Spleen (tissue), 11 donors: ENCODE data around the gene NEK5. TPM values are rescaled to one million over a fixed set of nuclear protein-coding genes. Genes with fewer than 3 reads are reported as not detected.

Source experiments
- DNase-seq: peaks from one replicate; pipeline ENCODE4 v3.0.0-alpha.2; 2020
- H3K27ac ChIP-seq, 8 donors: fragments of 200-600 bp; sonication (generic) in 7 of 8; 1 replicate in 4 of 8; 2 replicates in 4 of 8; pipeline versions ENCODE4 v1.5.0 to v1.8.0; 2016 to 2021; ENCODE audit warnings: inconsistent platforms in 4 of 8, mild to moderate bottlenecking in 4 of 8, moderate library complexity in 1 of 8
- H3K27me3 ChIP-seq, 7 donors: fragments of 200-600 bp; sonication (generic) in 6 of 7; replicated peaks in 1 of 7; 1 replicate in 4 of 7; 2 replicates in 3 of 7; pipeline versions ENCODE4 v1.5.0 to v1.8.0; 2016 to 2021; ENCODE audit warnings: inconsistent platforms in 3 of 7, mild to moderate bottlenecking in 1 of 7
- H3K36me3 ChIP-seq, 6 donors: fragments of 200-600 bp; sonication (generic) in 5 of 6; 1 replicate in 4 of 6; 2 replicates in 2 of 6; pipeline versions ENCODE4 v1.5.0 to v1.8.0; 2016 to 2021; ENCODE audit warnings: inconsistent platforms in 2 of 6
- H3K4me1 ChIP-seq, 6 donors: fragments of 200-600 bp; sonication (generic) in 5 of 6; 1 replicate in 3 of 6; 2 replicates in 3 of 6; pipeline versions ENCODE4 v1.5.0 to v1.8.0; 2016 to 2021; ENCODE audit warnings: inconsistent platforms in 3 of 6
- H3K4me3 ChIP-seq, 8 donors: fragments of 200-600 bp; sonication (generic) in 7 of 8; 1 replicate in 4 of 8; 2 replicates in 4 of 8; pipeline versions ENCODE4 v1.5.0 to v1.8.0; 2016 to 2021; ENCODE audit warnings: inconsistent platforms in 4 of 8, mild to moderate bottlenecking in 4 of 8, moderate library complexity in 2 of 8
- H3K9me3 ChIP-seq, 8 donors: fragments of 200-600 bp; sonication (generic) in 7 of 8; 1 replicate in 4 of 8; 2 replicates in 4 of 8; pipeline versions ENCODE4 v1.5.0 to v1.8.0; 2016 to 2021; ENCODE audit warnings: inconsistent platforms in 4 of 8
- CTCF ChIP-seq, 11 experiments: fragments of 200-600 bp in 7 of 11; fragments of 450-650 bp in 4 of 11; sonication (generic) in 4 of 11; IDR thresholded peaks in 8 of 11; conservative IDR thresholded peaks in 3 of 11; 1 replicate in 7 of 11; 2 replicates in 4 of 11; pipeline versions ENCODE4 v1.4.0 to v1.8.0; 2016 to 2021; ENCODE audit warnings: antibody characterized with exemption in 11 of 11, inconsistent platforms in 4 of 11, mild to moderate bottlenecking in 1 of 11
- POLR2A ChIP-seq, 3 donors: fragments of 450-650 bp; IDR thresholded peaks; one replicate each; pipeline ENCODE4 v1.5.1; 2017; ENCODE audit warnings: antibody characterized with exemption in 3 of 3, mild to moderate bottlenecking in 1 of 3
- POLR2AphosphoS5 ChIP-seq, 3 donors: sonication (generic); formaldehyde crosslinking; IDR thresholded peaks; one replicate each; pipeline ENCODE4 v1.5.1; 2017; ENCODE audit warnings: antibody characterized with exemption in 3 of 3
- WGBS, 5 donors: extraction: QIAGEN DNeasy Blood & Tissue Kit in 3 of 5; methylation state at CpG; one replicate each; pipeline versions ENCODE4 v1.1.5 to v1.1.7; 2013 to 2018; 5-methylcytosine and 5-hydroxymethylcytosine counted together
- intact Hi-C: fragments of 100-400 bp; cut with DNase I; formaldehyde crosslinking; loops from one replicate; pipeline ENCODE4 v1.15.0; 2023; ENCODE audit warnings: low total_unique reads
- polyA plus RNA-seq, 3 donors: library from polyadenylated mRNA; stranded (reverse); fragments of 200-250 nt; gene quantifications; one replicate each; pipeline ENCODE4 v1.2.1, GENCODE V29; 2013
- total RNA-seq, 7 donors: library from RNA; depleted of rRNA in 3 of 7; stranded (reverse); fragments of >200 nt in 3 of 7; fragmentation: NEBNext Ultra II Directional in 4 of 7; extraction: Animal tissue kit (Norgen Biotek cat#: 25700) in 4 of 7; gene quantifications; one replicate each; pipeline versions ENCODE4 v1.1.0 to v1.2.1, GENCODE V29; 2016 to 2021
- donor health status: healthy with polysubstance abuse.
- donor health status: DM: no; HTN: no; CAD: no; lungs with moderate emphysema.
- donor health status: DM: no; HTN: no; CAD: no.
- donor health status: Bipolar disorder and iron deficiency.
- donor health status: healthy.
- donor health status: DM: no; HTN: no; CAD: no.
- donor health status: DM: yes; HTN: yes; CAD: no.

NEK5 gene
- total and polyA plus RNA-seq, 10 donors: 0.04 to 0.30 (median 0.10) TPM; not detected in 4

- H3K9me3 ChIP-seq: peaks cover 0 to 10% (median 2%) of the 10 kb centered on the region in 8 donors
- H3K27ac ChIP-seq: no peak overlapping the region
- DNase-seq: no peak
- 72 to 89% (median 83%) methylated on average over 4 of the region's 4 CpGs for WGBS, 5 donors
- H3K27me3 ChIP-seq: no peaks in the 10 kb centered on the region
- TF ChIP-seq CTCF (IDR thresholded peaks at IDR 0.05 in 8 of 11, conservative IDR thresholded peaks at IDR 0.05 in 3 of 11) (no peak), POLR2A (IDR thresholded peaks at IDR 0.05) (no peak), POLR2AphosphoS5 (IDR thresholded peaks at IDR 0.05) (no peak)
- no peak overlapping the region for H3K4me3 ChIP-seq
- intact Hi-C loops: no loop called here
- no peaks in the 10 kb centered on the region for H3K36me3 ChIP-seq
- H3K4me1 ChIP-seq: no peaks in the 10 kb centered on the region
These were observed 75.4 kb downstream of the NEK5 start for GRCh38 chr13:52053460-52053859.

GRCh38 chr13:52051400-52051799 is 77.5 kb downstream of the NEK5 start:
- Histone ChIP-seq H3K27ac (no peak overlapping the region), H3K9me3 (peaks cover 0 to 10% (median 2%) of the 10 kb centered on the region in 8 donors), H3K4me3 (no peak overlapping the region), H3K36me3 (no peaks in the 10 kb centered on the region), H3K4me1 (no peaks in the 10 kb centered on the region), H3K27me3 (no peaks in the 10 kb centered on the region)
- intact Hi-C loops: no loop called here
- WGBS, 5 donors: 73 to 90% (median 83%) methylated on average over 7 of the region's 7 CpGs
- no peak for DNase-seq
- no peak for TF ChIP-seq POLR2AphosphoS5 (IDR thresholded peaks at IDR 0.05)

GRCh38 chr13:52048516-52048915 is 80.4 kb downstream of the NEK5 start:
- intact Hi-C loops: no loop called here
- Histone ChIP-seq H3K27ac (no peak overlapping the region), H3K27me3 (no peaks in the 10 kb centered on the region), H3K9me3 (peaks cover 0 to 7% (median 0%) of the 10 kb centered on the region in 8 donors), H3K4me3 (no peak overlapping the region), H3K4me1 (no peaks in the 10 kb centered on the region), H3K36me3 (no peaks in the 10 kb centered on the region)
- TF ChIP-seq POLR2A (IDR thresholded peaks at IDR 0.05) (no peak), POLR2AphosphoS5 (IDR thresholded peaks at IDR 0.05) (no peak), CTCF (IDR thresholded peaks at IDR 0.05 in 8 of 11, conservative IDR thresholded peaks at IDR 0.05 in 3 of 11) (no peak)
- DNase-seq: no peak
- 89 to 94% (median 92%) methylated on average over 2 of the region's 2 CpGs for WGBS, 5 donors

- Histone ChIP-seq H3K4me1 (no peaks in the 10 kb centered on the region), H3K4me3 (no peak overlapping the region), H3K27me3 (no peaks in the 10 kb centered on the region), H3K9me3 (peaks cover 0 to 7% (median under 1%) of the 10 kb centered on the region in 8 donors), H3K27ac (no peak overlapping the region), H3K36me3 (no peaks in the 10 kb centered on the region)
- TF ChIP-seq POLR2A (IDR thresholded peaks at IDR 0.05): no peak
- TF ChIP-seq CTCF (IDR thresholded peaks at IDR 0.05 in 8 of 11, conservative IDR thresholded peaks at IDR 0.05 in 3 of 11): no peak
- TF ChIP-seq POLR2AphosphoS5 (IDR thresholded peaks at IDR 0.05): no peak
- no peak for DNase-seq
- intact Hi-C loops: no loop called here
- WGBS, 5 donors: 92 to 100% (median 97%) methylated on average over 3 of the region's 3 CpGs
These were observed 81.4 kb downstream of the NEK5 start for GRCh38 chr13:52047463-52047862.

- no peaks in the 10 kb centered on the region for H3K4me1 ChIP-seq
- WGBS, 5 donors: 74 to 100% (median 98%) methylated on average over 3 of the region's 3 CpGs
- no peaks in the 10 kb centered on the region for H3K27me3 ChIP-seq
- H3K27ac ChIP-seq: no peak overlapping the region
- TF ChIP-seq POLR2A (IDR thresholded peaks at IDR 0.05): no peak
- TF ChIP-seq CTCF (IDR thresholded peaks at IDR 0.05 in 8 of 11, conservative IDR thresholded peaks at IDR 0.05 in 3 of 11): no peak
- TF ChIP-seq POLR2AphosphoS5 (IDR thresholded peaks at IDR 0.05): no peak
- H3K36me3 ChIP-seq: no peaks in the 10 kb centered on the region
- no peak overlapping the region for H3K4me3 ChIP-seq
- DNase-seq: no peak
- H3K9me3 ChIP-seq: peaks cover 0 to 17% (median 12%) of the 10 kb centered on the region in 8 donors
- intact Hi-C loops: no loop called here
These were observed 85.2 kb downstream of the NEK5 start for GRCh38 chr13:52043675-52044074.
